ENCODE measurements around the gene LARP4.

DNA sequence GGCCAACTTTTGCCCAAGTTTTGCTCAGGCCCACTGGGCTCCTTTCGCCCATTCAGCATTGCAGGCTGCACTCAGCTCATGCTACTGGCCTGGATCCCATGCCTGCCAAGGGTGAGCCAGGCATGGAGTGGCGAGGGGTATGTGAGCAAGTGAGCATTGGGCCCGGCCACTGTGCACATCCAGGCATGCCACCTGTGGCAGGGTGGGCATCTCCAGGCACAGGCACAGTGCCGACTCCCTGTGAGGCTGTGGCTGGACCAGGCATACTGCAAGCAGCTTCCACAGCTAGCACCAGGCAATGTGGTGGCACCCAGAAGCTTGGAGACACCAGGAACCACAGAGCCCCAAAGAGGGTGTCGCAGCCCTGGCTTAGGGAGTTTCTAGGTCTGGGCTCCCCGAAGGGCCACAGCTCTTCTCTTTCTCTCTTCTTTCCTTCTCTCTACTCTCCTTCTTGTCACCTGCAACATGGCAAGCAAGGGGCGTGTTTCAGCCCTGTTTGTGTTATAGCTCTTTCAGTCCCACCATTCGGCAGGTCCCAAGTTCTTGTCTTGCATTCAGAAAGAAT lies 19.8 kb upstream of the LARP4 start:
- TF ChIP-seq POLR2AphosphoS5 (IDR thresholded peaks at IDR 0.05; ENCODE audit: borderline replicate concordance, low read depth, low read length), result no peak
- TF ChIP-seq EZH2 (IDR thresholded peaks at IDR 0.05), result no peak
